ENCODE results near the gene OLIG2.

Gene OLIG2

DNA sequence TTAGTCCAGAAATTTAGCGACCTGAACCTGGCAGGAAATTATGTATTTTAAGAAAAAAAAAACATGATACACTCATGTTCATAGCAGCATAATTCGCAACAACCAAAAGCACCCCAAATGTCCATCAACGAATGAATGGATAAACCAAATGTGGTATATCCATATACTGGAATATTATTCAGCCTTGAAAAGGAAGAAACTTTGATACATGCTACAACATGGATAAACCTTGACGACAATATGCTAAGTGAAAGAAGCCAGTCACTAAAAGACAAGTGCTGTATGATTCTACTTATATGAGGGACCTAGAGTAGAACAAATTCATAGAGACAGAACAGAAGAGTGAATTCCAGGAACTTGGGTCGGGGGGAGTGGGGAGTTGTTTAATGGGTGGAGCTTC, 43.5 kb downstream of the OLIG2 start:
- DNase-seq: no peak

DNA sequence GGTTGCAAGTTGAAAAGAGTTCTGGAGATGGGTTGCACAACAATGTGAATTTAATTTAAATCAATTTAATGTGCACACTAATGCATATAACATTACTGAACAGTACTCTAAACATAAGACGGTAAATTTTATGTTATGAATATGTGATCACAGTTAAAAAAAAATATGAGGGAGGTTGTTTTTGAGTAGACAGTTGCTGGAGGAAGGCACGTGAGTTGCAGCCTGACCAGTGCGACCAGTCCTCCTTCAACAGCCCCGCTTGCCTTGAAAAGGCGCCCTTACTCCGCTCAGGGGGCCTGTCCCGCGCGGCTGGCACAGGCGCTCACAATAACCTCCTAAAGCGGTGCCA, 43.9 kb downstream of the OLIG2 start:
- no peak for DNase-seq

DNA sequence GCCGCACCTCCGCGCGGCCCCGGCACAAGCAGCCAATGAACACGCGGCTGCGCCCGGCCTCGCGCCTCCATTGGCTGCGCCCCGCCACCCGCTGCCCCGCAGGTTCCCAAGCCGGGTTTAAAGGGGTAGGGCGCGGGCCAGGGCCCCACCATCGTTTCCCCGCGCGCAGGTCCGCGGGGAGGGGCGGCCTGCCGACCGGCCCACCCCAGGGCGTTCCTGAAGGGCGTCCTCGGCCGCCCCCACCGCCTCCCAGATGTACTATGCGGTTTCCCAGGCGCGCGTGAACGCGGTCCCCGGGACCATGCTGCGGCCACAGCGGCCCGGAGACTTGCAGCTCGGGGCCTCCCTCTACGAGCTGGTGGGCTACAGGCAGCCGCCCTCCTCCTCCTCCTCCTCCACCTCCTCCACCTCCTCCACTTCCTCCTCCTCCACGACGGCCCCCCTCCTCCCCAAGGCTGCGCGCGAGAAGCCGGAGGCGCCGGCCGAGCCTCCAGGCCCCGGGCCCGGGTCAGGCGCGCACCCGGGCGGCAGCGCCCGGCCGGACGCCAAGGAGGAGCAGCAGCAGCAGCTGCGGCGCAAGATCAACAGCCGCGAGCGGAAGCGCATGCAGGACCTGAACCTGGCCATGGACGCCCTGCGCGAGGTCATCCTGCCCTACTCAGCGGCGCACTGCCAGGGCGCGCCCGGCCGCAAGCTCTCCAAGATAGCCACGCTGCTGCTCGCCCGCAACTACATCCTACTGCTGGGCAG, 44.4 kb downstream of the OLIG2 start, which contains the start of gene OLIG1:
Gene OLIG1 (plus strand): TSS at position 148 of the 750 bp plus-strand sequence. CDS start 106 bp downstream, at position 254.
- DNase-seq: no peak

DNA sequence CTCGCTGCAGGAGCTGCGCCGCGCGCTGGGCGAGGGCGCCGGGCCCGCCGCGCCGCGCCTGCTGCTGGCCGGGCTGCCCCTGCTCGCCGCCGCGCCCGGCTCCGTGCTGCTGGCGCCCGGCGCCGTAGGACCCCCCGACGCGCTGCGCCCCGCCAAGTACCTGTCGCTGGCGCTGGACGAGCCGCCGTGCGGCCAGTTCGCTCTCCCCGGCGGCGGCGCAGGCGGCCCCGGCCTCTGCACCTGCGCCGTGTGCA, 44.9 kb downstream of the OLIG2 start:
- no peak for DNase-seq

DNA sequence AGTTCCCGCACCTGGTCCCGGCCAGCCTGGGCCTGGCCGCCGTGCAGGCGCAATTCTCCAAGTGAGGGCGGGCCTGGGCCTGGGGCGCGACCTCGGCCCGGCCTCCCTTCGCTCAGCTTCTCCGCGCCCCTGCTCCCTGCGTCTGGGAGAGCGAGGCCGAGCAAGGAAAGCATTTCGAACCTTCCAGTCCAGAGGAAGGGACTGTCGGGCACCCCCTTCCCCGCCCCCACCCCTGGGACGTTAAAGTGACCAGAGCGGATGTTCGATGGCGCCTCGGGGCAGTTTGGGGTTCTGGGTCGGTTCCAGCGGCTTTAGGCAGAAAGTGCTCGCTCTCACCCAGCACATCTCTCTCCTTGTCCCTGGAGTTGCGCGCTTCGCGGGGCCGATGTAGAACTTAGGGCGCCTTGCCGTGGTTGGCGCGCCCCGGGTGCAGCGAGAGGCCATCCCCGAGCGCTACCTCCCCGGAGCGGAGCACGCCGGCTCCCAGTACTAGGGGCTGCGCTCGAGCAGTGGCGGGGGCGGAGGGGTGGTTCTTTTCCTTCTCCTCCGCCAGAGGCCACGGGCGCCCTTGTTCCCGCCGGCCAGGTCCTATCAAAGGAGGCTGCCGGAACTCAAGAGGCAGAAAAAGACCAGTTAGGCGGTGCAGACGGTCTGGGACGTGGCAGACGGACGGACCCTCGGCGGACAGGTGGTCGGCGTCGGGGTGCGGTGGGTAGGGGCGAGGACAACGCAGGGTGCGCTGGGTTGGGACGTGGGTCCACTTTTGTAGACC, 45.4 kb downstream of the OLIG2 start:
- no peak for DNase-seq

DNA sequence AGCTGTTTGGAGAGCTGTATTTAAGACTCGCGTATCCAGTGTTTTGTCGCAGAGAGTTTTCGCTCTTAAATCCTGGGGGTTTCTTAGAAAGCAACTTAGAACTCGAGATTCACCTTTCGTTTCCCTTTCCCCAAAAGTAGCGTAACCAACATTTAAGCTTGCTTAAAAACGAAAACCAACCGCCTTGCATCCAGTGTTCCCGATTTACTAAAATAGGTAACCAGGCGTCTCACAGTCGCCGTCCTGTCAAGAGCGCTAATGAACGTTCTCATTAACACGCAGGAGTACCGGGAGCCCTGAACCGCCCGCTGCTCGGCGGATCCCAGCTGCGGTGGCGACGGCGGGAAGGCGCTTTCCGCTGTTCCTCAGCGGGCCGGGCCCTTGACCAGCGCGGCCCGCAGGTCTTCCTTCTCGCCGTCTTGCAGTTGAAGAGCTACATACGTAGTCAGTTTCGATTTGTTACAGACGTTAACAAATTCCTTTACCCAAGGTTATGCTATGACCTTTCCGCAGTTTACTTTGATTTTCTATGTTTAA, 46.1 kb downstream of the OLIG2 start:
- no peak for DNase-seq

DNA sequence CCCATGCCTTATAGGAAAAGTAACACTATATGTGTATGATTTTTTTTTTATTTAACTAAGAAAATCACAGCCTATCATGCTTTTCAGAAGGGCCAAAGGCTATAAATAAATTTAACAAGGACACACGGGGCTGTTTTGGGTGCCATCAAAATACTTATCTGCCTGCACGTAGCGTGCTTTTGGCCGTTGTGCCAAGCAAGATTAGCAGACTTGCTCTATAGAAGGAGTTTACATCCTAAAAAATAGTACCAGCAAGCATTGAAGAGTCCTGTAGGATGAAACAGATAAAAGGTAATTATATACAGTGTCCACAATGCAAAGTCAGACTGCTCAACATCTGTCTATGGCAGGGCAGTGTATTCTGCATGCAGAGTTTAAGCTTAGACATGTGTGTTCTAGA, 47.9 kb downstream of the OLIG2 start:
- no peak for DNase-seq

DNA sequence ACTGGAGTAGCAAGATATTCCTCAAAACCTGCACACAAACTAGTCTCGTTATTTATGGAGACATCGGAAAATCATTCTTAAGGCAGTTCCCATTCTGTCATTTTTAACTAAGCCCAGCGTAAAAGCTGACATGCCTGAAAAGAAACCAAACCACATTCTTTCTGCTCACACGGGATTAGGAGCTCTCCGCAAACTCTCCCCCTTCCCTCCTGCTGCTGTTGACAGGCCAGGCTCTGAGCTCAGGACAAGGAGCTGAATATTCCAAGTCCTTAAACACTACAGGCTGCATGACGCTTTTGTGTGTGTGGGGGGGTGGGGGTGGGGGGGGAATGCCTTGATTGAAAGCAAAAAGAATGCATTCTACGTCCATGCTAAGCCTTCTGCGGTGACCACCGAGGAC, 49.4 kb downstream of the OLIG2 start:
- DNase-seq: no peak

DNA sequence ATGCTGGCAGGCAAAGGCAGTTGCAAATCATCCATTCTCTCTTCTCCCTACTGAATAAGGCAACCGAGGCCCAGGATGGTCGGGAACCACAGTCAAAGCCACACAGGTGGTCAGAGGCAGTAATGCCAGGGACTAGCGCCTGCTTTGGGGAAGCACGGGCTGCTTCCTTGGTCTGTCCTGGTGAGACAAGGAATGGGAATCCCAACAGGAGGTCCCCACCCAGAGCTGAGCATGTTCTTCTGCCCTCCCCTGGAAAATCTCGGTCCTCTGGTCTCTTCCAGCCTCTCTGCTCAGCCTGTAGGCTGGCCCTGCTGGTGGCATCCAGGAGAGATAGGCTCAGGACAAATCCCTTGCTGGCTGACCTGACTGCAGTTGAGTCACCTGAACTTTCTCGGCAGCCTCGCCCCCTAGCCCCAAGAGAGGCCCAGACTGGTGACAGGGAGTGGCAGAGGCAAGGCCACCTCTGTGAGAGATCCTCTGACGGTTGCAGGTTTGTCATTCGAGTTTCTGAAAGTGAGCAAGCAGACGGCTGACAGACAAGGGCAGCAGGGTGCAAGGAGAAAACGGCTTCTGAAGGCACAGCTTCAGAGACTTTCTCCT, 50.0 kb downstream of the OLIG2 start:
- DNase-seq: no peak

DNA sequence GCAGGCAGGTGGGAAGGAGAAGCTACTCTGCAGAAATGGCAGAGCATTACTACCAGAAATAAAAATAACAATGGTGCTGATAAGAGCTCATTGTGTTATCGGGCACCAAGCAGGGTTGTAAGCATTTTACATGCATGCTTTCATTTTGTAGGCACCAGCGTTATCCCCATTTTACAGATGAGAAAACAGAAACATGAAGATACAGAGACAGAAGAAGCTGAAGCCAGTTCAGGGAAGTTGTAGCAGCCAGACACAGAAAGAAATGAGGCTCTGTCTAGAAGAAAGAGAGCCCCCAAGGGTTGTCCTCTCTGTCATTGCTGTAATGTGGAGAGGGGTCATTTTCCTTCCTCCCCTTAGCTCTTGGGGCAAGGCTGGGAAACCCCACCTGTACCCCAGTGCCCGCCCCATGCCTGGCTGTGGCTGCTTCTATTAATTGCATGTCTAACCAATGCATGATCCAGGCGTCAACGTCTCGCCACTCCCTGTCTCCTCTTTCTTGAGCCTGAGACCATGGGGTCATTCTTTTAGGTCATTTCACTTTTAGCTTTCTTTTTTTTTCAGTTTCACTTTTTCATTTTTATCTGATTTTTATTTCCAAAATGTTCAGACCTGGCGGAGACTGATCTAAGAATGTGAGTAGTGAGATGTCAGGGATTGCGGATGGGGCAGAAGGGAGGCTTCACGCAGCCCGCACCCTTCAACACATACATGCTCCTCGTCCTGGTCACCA, 51.0 kb downstream of the OLIG2 start:
- no peak for DNase-seq

Measured in NCI-H187 treated with DMSO at 0.1 percent for 48 hours (cell line).